SU-DHL-6 (cell line): ENCODE measurements around the gene SNTB2.

ENCODE experiments used
- CTCF ChIP-seq: fragments of 200-600 bp; sonication (generic); IDR thresholded peaks from one replicate; pipeline ENCODE4 v1.5.1; 2017; ENCODE audit warnings: antibody characterized with exemption, mild to moderate bottlenecking, low read length, moderate library complexity; ENCODE audit not compliant: insufficient read depth, poor library complexity, severe bottlenecking
- EZH2phosphoT487 ChIP-seq: fragments of 200-600 bp; sonication (generic), shearing (Covaris generic); conservative IDR thresholded peaks from 2 replicates; pipeline ENCODE4 v1.6.1; 2018; ENCODE audit warnings: mild to moderate bottlenecking, antibody characterized with exemption, low read length, moderate library complexity, mixed read lengths

DNA sequence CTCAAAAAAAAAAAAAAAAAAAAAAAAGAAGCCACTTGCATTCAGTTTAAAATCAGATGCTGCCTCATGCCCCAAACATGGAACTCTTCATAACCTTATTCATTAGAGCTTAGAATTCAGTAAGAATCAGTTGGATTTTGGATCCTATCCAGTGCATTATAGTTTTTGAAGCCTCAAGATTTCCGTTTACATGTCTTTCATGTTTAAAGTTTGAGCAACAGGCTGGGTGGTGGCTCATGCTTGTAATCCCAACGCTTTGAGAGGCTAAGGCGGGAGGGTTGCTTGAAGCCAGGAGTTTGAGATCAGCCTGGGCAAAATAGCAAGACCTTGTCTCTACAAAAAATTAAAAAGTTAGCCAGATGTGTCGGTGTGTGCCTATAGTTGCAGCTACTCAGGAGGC, 55.0 kb downstream of the SNTB2 start:
- TF ChIP-seq CTCF (no peak), EZH2phosphoT487 (no peak)
